Measurements from ENCODE around the gene GIPC2. TPM values are rescaled to one million over a fixed set of nuclear protein-coding genes. Genes with fewer than 3 reads are reported as not detected.

Gene GIPC2
- total RNA-seq, 1 experiment from 2014 or later, result 0.26 TPM

DNA sequence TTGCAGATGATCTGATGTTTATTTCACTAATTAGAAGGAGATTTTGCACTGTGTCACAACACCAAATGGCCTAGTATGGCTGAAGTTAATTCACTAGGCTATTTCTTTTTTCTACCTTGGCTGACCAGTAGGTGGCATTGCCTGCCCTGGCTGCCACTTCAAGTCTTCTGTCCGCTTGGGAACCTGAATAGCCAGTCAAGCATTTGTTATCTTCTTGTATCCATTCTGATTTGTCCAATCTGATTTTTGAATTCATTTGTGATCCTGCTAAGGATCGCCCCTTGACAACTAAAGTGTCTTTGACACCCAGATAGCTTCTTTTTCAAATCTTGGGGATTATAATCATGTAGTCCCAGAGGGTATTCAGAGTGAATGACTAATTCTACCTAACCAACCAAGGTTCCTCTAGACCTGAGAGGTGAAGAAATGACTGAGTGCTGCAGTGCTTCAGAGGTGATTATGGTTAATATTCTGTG, 99.4 kb downstream of the GIPC2 start:
- intact Hi-C loops (cut with micrococcal nuclease; ENCODE audit: unreplicated experiment), result loop anchor here (1.0 to 5.0 kb wide), 2 partner anchors 462 to 532 kb away; no protein-coding TSS in a partner anchor
- TF ChIP-seq TCF7L2 (IDR thresholded peaks at IDR 0.05; ENCODE audit: low read depth, low read length), result no peak
- TF ChIP-seq, protein P1, sequence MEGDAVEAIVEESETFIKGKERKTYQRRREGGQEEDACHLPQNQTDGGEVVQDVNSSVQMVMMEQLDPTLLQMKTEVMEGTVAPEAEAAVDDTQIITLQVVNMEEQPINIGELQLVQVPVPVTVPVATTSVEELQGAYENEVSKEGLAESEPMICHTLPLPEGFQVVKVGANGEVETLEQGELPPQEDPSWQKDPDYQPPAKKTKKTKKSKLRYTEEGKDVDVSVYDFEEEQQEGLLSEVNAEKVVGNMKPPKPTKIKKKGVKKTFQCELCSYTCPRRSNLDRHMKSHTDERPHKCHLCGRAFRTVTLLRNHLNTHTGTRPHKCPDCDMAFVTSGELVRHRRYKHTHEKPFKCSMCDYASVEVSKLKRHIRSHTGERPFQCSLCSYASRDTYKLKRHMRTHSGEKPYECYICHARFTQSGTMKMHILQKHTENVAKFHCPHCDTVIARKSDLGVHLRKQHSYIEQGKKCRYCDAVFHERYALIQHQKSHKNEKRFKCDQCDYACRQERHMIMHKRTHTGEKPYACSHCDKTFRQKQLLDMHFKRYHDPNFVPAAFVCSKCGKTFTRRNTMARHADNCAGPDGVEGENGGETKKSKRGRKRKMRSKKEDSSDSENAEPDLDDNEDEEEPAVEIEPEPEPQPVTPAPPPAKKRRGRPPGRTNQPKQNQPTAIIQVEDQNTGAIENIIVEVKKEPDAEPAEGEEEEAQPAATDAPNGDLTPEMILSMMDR (IDR thresholded peaks at IDR 0.05), result peak; percentile 91
- Histone ChIP-seq H3K9me3 (ENCODE audit: control insufficient read depth, insufficient read depth, low read depth, low read length) (no peaks in the 10 kb centered on the region), H3K4me3 (ENCODE audit: low read depth in 2 of 2, low read length in 2 of 2) (no peak overlapping the region), H3K4me1 (ENCODE audit: control insufficient read depth, insufficient read depth, low read length) (no peaks in the 10 kb centered on the region), H3K36me3 (ENCODE audit: control insufficient read depth, insufficient read depth, low read length) (no peaks in the 10 kb centered on the region), H3K27me3 (ENCODE audit: control insufficient read depth, insufficient read depth, low read length) (peaks cover 6% of the 10 kb centered on the region), H3K27ac (ENCODE audit: low read length) (no peak overlapping the region)
- ATAC-seq (peak; percentile 90), DNase-seq (ENCODE audit: low read depth, low spot score) (peak; percentile 43)
- no TSS peak for BruUV-seq (replicated peaks)
- ChIA-PET POLR2A (no interaction called here), CTCF (interaction anchor here (0.7 kb wide), 1 partner anchor 461 kb away, joined by 3 read pairs; no protein-coding TSS in a partner anchor)
- in situ Hi-C loops (cut with HindIII; ENCODE audit: low pct_unique_long_range_greater_than_20kb, low sequenced_read_pairs), result no loop called here

DNA sequence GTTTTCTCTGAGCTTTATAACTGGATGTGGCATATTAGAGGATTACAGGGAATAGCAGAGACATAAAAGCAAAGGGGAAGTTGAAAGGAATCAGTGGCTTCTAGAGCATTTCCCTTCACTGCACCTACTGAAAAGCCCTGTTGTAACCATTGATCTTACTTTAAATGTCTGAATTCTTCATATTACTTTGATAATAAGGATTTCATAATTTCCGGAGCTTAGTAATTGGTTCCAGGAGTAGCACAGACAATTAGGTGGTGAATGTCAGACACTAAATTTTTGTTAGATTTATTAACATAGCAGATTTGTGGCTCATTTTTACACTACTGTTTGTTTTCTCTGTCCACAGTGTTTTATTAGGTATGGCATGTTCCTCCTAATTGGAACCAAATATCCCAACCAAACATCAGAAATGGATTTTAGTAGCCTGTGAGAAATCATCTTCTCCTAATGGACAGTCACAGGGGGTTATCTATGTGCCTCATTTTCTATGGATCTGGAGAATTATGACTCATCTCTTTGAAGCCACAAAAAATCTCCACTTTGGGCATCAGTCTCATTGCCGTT, 100.5 kb downstream of the GIPC2 start:
- Histone ChIP-seq H3K4me1 (ENCODE audit: control insufficient read depth, insufficient read depth, low read length) (no peaks in the 10 kb centered on the region), H3K27me3 (ENCODE audit: control insufficient read depth, insufficient read depth, low read length) (peaks cover 6% of the 10 kb centered on the region), H3K36me3 (ENCODE audit: control insufficient read depth, insufficient read depth, low read length) (no peaks in the 10 kb centered on the region), H3K4me3 (ENCODE audit: low read depth in 2 of 2, low read length in 2 of 2) (no peak overlapping the region), H3K9me3 (ENCODE audit: control insufficient read depth, insufficient read depth, low read depth, low read length) (no peaks in the 10 kb centered on the region), H3K27ac (ENCODE audit: low read length) (no peak overlapping the region)
- no peak for TF ChIP-seq POLR2AphosphoS5 (IDR thresholded peaks at IDR 0.05; ENCODE audit: low read depth, low read length)
- TF ChIP-seq SIN3A (IDR thresholded peaks at IDR 0.05; ENCODE audit: borderline replicate concordance, insufficient read depth, low read depth, low read length), result no peak
- TF ChIP-seq, protein P2, sequence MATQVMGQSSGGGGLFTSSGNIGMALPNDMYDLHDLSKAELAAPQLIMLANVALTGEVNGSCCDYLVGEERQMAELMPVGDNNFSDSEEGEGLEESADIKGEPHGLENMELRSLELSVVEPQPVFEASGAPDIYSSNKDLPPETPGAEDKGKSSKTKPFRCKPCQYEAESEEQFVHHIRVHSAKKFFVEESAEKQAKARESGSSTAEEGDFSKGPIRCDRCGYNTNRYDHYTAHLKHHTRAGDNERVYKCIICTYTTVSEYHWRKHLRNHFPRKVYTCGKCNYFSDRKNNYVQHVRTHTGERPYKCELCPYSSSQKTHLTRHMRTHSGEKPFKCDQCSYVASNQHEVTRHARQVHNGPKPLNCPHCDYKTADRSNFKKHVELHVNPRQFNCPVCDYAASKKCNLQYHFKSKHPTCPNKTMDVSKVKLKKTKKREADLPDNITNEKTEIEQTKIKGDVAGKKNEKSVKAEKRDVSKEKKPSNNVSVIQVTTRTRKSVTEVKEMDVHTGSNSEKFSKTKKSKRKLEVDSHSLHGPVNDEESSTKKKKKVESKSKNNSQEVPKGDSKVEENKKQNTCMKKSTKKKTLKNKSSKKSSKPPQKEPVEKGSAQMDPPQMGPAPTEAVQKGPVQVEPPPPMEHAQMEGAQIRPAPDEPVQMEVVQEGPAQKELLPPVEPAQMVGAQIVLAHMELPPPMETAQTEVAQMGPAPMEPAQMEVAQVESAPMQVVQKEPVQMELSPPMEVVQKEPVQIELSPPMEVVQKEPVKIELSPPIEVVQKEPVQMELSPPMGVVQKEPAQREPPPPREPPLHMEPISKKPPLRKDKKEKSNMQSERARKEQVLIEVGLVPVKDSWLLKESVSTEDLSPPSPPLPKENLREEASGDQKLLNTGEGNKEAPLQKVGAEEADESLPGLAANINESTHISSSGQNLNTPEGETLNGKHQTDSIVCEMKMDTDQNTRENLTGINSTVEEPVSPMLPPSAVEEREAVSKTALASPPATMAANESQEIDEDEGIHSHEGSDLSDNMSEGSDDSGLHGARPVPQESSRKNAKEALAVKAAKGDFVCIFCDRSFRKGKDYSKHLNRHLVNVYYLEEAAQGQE (IDR thresholded peaks at IDR 0.05; ENCODE audit: insufficient read depth in 1 of 2, low read depth in 2 of 2, low read length in 1 of 2), result no peak
- no peak for TF ChIP-seq TCF7L2 (IDR thresholded peaks at IDR 0.05; ENCODE audit: low read depth, low read length)
- TF ChIP-seq, protein P1 (IDR thresholded peaks at IDR 0.05), result no peak
- BruUV-seq (replicated peaks), result no TSS peak
- ChIA-PET CTCF (interaction anchor here (0.6 to 1.0 kb wide), 2 partner anchors 461 to 463 kb away, joined by 3 read pairs; no protein-coding TSS in a partner anchor), POLR2A (no interaction called here)
- ATAC-seq (no peak), DNase-seq (ENCODE audit: low read depth, low spot score) (no peak)
- intact Hi-C loops (cut with micrococcal nuclease; ENCODE audit: unreplicated experiment), result loop anchor here (5.0 kb wide), 1 partner anchor 531 kb away; no protein-coding TSS in a partner anchor
- in situ Hi-C loops (cut with HindIII; ENCODE audit: low pct_unique_long_range_greater_than_20kb, low sequenced_read_pairs), result no loop called here

Data from Panc1 (cell line).